ENCODE results near the gene PSMD13.
A peak's percentile ranks its signal among the peaks of the same experiment; 100 is the strongest.

PSMD13 gene

DNA sequence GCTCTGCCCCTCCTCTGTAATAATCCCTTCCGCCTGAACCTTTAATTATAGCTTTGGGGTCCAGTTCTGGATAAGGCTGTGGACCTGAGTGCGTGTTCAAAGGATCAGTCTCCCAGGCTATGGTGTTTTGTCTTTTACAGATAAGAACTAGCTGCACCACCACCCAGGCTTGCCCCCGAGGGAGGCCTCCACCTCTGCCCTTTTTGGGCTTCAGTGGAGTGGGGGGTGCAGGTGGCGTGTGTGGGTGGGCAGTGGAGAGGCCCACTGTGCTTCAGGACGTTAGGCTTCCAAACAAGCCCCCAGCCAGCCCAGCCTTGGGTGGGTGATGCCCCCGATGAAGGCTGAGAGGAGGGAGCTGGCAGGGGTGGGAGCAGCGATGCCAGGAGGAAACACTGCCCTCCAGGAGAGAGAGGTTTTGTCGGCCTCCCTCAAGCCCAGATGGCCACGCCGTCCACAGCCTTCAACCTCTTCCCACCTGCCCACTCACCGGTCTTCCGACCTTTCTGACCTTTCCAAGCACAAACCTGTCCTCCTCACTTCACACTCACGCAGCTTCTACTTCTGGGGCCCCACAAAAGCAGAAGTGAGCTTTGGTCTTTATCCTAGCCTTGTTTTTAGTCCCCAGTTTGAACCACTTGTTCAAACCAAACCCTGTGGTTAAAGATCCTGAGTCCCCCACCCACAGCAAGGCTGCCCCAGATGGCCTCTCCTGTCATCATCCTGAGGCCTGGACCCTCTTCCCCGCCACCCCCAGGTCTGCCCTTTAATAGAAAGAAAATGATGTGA, 20.4 kb downstream of the PSMD13 start (continued):
- TF ChIP-seq, protein P1, sequence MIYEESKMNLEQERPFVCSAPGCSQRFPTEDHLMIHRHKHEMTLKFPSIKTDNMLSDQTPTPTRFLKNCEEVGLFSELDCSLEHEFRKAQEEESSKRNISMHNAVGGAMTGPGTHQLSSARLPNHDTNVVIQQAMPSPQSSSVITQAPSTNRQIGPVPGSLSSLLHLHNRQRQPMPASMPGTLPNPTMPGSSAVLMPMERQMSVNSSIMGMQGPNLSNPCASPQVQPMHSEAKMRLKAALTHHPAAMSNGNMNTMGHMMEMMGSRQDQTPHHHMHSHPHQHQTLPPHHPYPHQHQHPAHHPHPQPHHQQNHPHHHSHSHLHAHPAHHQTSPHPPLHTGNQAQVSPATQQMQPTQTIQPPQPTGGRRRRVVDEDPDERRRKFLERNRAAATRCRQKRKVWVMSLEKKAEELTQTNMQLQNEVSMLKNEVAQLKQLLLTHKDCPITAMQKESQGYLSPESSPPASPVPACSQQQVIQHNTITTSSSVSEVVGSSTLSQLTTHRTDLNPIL (CRISPR knock-in tag; IDR thresholded peaks at IDR 0.05; ENCODE audit: low read depth): no peak
- TF ChIP-seq ISL1 (CRISPR knock-in tag; IDR thresholded peaks at IDR 0.05) (no peak), SNAI2 (CRISPR knock-in tag; IDR thresholded peaks at IDR 0.05) (no peak), ZNF70 (CRISPR knock-in tag; IDR thresholded peaks at IDR 0.05) (no peak), CSDC2 (CRISPR knock-in tag; IDR thresholded peaks at IDR 0.05) (no peak), OSR1 (CRISPR knock-in tag; IDR thresholded peaks at IDR 0.05) (no peak)

DNA sequence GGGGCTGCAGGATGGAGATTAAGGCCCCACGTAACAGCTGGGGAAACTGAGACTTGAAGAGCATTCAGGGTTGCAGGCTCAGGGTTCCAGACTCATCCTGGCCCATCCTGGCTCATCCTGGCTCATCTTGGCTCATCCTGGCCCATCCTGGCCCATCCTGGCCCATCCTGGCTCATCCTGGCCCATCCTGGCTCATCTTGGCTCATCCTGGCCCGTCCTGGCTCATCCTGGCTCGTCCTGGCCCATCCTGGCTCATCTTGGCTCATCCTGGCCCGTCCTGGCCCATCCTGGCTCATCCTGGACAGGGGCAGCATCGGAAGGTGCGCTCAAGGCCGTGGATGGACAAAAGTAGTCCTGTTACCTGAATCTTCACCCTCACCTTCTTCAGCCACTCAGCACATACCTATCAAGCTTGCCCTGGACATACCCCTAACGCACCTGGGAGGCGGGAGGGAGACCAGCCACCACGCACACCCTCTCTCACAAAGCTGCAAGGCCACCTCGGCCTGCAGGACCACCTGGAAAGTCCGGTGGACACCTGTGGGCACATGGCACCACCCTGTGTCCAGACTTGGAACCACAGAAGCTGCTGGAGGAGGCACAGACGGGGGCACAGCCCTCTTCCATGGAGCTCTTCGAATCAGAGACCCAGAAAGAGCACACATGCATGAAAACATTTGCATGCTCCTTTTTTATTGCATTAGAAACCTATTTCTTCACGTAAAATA, 21.2 kb downstream of the PSMD13 start:
- ATAC-seq: 0 out of 3 replicates have a peak, but pooled peaks have one; percentile 41
- TF ChIP-seq, protein P2, sequence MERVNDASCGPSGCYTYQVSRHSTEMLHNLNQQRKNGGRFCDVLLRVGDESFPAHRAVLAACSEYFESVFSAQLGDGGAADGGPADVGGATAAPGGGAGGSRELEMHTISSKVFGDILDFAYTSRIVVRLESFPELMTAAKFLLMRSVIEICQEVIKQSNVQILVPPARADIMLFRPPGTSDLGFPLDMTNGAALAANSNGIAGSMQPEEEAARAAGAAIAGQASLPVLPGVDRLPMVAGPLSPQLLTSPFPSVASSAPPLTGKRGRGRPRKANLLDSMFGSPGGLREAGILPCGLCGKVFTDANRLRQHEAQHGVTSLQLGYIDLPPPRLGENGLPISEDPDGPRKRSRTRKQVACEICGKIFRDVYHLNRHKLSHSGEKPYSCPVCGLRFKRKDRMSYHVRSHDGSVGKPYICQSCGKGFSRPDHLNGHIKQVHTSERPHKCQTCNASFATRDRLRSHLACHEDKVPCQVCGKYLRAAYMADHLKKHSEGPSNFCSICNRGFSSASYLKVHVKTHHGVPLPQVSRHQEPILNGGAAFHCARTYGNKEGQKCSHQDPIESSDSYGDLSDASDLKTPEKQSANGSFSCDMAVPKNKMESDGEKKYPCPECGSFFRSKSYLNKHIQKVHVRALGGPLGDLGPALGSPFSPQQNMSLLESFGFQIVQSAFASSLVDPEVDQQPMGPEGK (CRISPR knock-in tag; IDR thresholded peaks at IDR 0.05; ENCODE audit: borderline replicate concordance): no peak
- TF ChIP-seq GLIS3 (CRISPR knock-in tag; IDR thresholded peaks at IDR 0.05) (no peak), RARB (CRISPR knock-in tag; IDR thresholded peaks at IDR 0.05) (no peak), ARNTL (CRISPR knock-in tag; IDR thresholded peaks at IDR 0.05; ENCODE audit: borderline replicate concordance, low read depth) (no peak), CSDC2 (CRISPR knock-in tag; IDR thresholded peaks at IDR 0.05) (no peak), ZFP30 (CRISPR knock-in tag; IDR thresholded peaks at IDR 0.05) (no peak), OSR1 (CRISPR knock-in tag; IDR thresholded peaks at IDR 0.05) (no peak), TCF4 (CRISPR knock-in tag; IDR thresholded peaks at IDR 0.05; ENCODE audit: borderline replicate concordance) (no peak), TOX (CRISPR knock-in tag; IDR thresholded peaks at IDR 0.05; ENCODE audit: borderline replicate concordance) (no peak), ZNF8 (CRISPR knock-in tag; IDR thresholded peaks at IDR 0.05) (no peak), ZFP3 (CRISPR knock-in tag; IDR thresholded peaks at IDR 0.05) (no peak), ISL1 (CRISPR knock-in tag; IDR thresholded peaks at IDR 0.05) (no peak), ZNF565 (CRISPR knock-in tag; conservative IDR thresholded peaks at IDR 0.05; ENCODE audit: low read depth) (no peak)
- TF ChIP-seq, protein P3, sequence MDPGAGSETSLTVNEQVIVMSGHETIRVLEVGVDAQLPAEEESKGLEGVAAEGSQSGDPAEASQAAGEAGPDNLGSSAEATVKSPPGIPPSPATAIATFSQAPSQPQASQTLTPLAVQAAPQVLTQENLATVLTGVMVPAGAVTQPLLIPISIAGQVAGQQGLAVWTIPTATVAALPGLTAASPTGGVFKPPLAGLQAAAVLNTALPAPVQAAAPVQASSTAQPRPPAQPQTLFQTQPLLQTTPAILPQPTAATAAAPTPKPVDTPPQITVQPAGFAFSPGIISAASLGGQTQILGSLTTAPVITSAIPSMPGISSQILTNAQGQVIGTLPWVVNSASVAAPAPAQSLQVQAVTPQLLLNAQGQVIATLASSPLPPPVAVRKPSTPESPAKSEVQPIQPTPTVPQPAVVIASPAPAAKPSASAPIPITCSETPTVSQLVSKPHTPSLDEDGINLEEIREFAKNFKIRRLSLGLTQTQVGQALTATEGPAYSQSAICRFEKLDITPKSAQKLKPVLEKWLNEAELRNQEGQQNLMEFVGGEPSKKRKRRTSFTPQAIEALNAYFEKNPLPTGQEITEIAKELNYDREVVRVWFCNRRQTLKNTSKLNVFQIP (CRISPR knock-in tag; IDR thresholded peaks at IDR 0.05; ENCODE audit: borderline replicate concordance, low read depth): no peak
- TF ChIP-seq, protein P1 (CRISPR knock-in tag; IDR thresholded peaks at IDR 0.05; ENCODE audit: low read depth): no peak
- TF ChIP-seq, protein P4, sequence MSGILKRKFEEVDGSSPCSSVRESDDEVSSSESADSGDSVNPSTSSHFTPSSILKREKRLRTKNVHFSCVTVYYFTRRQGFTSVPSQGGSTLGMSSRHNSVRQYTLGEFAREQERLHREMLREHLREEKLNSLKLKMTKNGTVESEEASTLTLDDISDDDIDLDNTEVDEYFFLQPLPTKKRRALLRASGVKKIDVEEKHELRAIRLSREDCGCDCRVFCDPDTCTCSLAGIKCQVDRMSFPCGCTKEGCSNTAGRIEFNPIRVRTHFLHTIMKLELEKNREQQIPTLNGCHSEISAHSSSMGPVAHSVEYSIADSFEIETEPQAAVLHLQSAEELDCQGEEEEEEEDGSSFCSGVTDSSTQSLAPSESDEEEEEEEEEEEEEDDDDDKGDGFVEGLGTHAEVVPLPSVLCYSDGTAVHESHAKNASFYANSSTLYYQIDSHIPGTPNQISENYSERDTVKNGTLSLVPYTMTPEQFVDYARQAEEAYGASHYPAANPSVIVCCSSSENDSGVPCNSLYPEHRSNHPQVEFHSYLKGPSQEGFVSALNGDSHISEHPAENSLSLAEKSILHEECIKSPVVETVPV (CRISPR knock-in tag; IDR thresholded peaks at IDR 0.05): no peak

DNA sequence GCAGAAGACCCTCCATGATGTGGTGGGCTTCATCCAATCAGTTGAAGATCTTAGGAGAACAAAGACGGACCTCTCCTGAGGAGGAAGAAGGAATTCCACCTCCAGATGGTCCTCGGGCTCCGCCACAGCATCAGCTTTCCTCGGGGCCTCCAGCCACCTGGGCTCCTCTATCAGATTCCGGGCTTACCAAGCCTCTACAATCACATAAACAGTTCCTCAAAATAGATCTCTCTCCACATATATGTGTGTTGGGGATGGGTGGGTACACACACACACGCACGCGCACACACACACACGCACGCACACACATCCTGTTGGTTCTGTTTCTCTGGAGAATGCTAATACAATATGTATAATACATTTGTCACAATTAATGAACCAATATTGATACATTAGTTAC, 22.6 kb downstream of the PSMD13 start:
- no peak for ATAC-seq
- TF ChIP-seq ZC3H10 (CRISPR knock-in tag; IDR thresholded peaks at IDR 0.05) (no peak), RARB (CRISPR knock-in tag; IDR thresholded peaks at IDR 0.05) (no peak), ZFP3 (CRISPR knock-in tag; IDR thresholded peaks at IDR 0.05) (no peak), ZNF8 (CRISPR knock-in tag; IDR thresholded peaks at IDR 0.05) (no peak), PPARA (CRISPR knock-in tag; IDR thresholded peaks at IDR 0.05; ENCODE audit: borderline replicate concordance) (no peak), ZFP30 (CRISPR knock-in tag; IDR thresholded peaks at IDR 0.05) (no peak), TCF4 (CRISPR knock-in tag; IDR thresholded peaks at IDR 0.05; ENCODE audit: borderline replicate concordance) (no peak)
- TF ChIP-seq, protein P5, sequence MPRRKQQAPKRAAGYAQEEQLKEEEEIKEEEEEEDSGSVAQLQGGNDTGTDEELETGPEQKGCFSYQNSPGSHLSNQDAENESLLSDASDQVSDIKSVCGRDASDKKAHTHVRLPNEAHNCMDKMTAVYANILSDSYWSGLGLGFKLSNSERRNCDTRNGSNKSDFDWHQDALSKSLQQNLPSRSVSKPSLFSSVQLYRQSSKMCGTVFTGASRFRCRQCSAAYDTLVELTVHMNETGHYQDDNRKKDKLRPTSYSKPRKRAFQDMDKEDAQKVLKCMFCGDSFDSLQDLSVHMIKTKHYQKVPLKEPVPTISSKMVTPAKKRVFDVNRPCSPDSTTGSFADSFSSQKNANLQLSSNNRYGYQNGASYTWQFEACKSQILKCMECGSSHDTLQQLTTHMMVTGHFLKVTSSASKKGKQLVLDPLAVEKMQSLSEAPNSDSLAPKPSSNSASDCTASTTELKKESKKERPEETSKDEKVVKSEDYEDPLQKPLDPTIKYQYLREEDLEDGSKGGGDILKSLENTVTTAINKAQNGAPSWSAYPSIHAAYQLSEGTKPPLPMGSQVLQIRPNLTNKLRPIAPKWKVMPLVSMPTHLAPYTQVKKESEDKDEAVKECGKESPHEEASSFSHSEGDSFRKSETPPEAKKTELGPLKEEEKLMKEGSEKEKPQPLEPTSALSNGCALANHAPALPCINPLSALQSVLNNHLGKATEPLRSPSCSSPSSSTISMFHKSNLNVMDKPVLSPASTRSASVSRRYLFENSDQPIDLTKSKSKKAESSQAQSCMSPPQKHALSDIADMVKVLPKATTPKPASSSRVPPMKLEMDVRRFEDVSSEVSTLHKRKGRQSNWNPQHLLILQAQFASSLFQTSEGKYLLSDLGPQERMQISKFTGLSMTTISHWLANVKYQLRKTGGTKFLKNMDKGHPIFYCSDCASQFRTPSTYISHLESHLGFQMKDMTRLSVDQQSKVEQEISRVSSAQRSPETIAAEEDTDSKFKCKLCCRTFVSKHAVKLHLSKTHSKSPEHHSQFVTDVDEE (CRISPR knock-in tag; IDR thresholded peaks at IDR 0.05): no peak
- TF ChIP-seq, protein P3 (CRISPR knock-in tag; IDR thresholded peaks at IDR 0.05; ENCODE audit: borderline replicate concordance, low read depth): no peak
- TF ChIP-seq, protein P2 (CRISPR knock-in tag; IDR thresholded peaks at IDR 0.05; ENCODE audit: borderline replicate concordance): no peak

Data from SK-N-SH treated with all-trans-retinoic acid at 6 μM for 48 hours (cell line).